ENCODE measurements around the gene HPGDS.

DNA sequence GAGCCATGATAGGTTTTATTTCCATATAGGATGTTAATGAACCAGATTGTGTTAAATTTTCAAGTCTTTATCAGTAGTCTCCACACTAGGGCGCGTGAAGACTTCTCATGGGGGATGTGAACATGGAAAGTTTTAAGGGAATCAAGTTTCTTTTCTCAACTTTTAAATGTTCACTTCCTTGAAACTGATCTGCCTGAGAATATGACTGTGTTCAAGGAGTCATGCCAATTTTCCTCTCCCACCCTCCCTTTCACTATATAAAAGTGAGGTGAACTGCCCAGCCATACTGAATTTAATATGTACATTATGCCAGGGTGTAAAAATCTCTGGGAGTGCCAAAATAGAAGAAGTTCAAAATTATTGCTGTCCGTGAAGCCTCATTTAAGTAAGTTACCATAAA, 30.4 kb upstream of the HPGDS start:
- TF ChIP-seq, protein P1, sequence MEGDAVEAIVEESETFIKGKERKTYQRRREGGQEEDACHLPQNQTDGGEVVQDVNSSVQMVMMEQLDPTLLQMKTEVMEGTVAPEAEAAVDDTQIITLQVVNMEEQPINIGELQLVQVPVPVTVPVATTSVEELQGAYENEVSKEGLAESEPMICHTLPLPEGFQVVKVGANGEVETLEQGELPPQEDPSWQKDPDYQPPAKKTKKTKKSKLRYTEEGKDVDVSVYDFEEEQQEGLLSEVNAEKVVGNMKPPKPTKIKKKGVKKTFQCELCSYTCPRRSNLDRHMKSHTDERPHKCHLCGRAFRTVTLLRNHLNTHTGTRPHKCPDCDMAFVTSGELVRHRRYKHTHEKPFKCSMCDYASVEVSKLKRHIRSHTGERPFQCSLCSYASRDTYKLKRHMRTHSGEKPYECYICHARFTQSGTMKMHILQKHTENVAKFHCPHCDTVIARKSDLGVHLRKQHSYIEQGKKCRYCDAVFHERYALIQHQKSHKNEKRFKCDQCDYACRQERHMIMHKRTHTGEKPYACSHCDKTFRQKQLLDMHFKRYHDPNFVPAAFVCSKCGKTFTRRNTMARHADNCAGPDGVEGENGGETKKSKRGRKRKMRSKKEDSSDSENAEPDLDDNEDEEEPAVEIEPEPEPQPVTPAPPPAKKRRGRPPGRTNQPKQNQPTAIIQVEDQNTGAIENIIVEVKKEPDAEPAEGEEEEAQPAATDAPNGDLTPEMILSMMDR (IDR thresholded peaks at IDR 0.05), result no peak
- no peak for TF ChIP-seq POLR2A (IDR thresholded peaks at IDR 0.05)
